GM12875 (cell line): ENCODE results near the gene BLTP2.

Experiments used
- H3K4me3 ChIP-seq: one replicate; pipeline ENCODE4 v1.5.1; 2011; ENCODE audit warnings: low read depth, low read length, control low read depth
- CTCF ChIP-seq: IDR thresholded peaks from 2 replicates; pipeline ENCODE4 v1.5.1; 2011; ENCODE audit warnings: low read depth, mild to moderate bottlenecking, control low read depth, inconsistent platforms, low read length, moderate library complexity, borderline replicate concordance; ENCODE audit not compliant: insufficient read depth

BLTP2 gene

GRCh38 chr17:28626818-28627217 lies 18.1 kb downstream of the BLTP2 start:
- TF ChIP-seq CTCF: no peak
- no peak overlapping the region for H3K4me3 ChIP-seq

GRCh38 chr17:28624148-28624547 lies 20.8 kb downstream of the BLTP2 start:
- TF ChIP-seq CTCF: no peak
- no peak overlapping the region for H3K4me3 ChIP-seq

- no peak for TF ChIP-seq CTCF
- H3K4me3 ChIP-seq: no peak overlapping the region
These were observed 21.3 kb downstream of the BLTP2 start for GRCh38 chr17:28623696-28624095.

GRCh38 chr17:28622186-28622585 lies 22.8 kb downstream of the BLTP2 start:
- TF ChIP-seq CTCF: no peak
- no peak overlapping the region for H3K4me3 ChIP-seq

GRCh38 chr17:28620010-28620409 lies 24.9 kb downstream of the BLTP2 start:
- no peak overlapping the region for H3K4me3 ChIP-seq
- TF ChIP-seq CTCF: no peak

GRCh38 chr17:28618464-28618863 lies 26.5 kb downstream of the BLTP2 start:
- TF ChIP-seq CTCF: no peak
- no peak overlapping the region for H3K4me3 ChIP-seq

- H3K4me3 ChIP-seq: no peak overlapping the region
- no peak for TF ChIP-seq CTCF
These were observed 28.7 kb downstream of the BLTP2 start for GRCh38 chr17:28616281-28616680.
